Measurements from ENCODE around the gene ANKRD40. TPM values are rescaled to one million over a fixed set of nuclear protein-coding genes. Genes with fewer than 3 reads are reported as not detected.

Gene ANKRD40
- total RNA-seq, 1 experiment from 2014 or later, result 72.0 TPM

- Histone ChIP-seq H3K79me2 (ENCODE audit: insufficient read depth, low read length) (no peaks in the 10 kb centered on the region), H2AFZ (ENCODE audit: low read depth, low read length, poor library complexity, severe bottlenecking) (no peak overlapping the region), H3K27me3 (ENCODE audit: insufficient read depth, low read length) (no peaks in the 10 kb centered on the region), H3K4me1 (ENCODE audit: control insufficient read depth in 1 of 2, insufficient read depth in 2 of 2, low read length in 2 of 2) (peaks cover 85 to 95% of the 10 kb centered on the region in 2 experiments), H3K9me3 (ENCODE audit: control insufficient read depth in 1 of 2, insufficient read depth in 1 of 2, low read depth in 1 of 2, low read length in 2 of 2) (no peaks in the 10 kb centered on the region), H3K9me2 (ENCODE audit: insufficient read depth) (no peaks in the 10 kb centered on the region), H3K27ac (ENCODE audit: low read depth, low read length) (peak overlapping the region; percentile 97; the same call in 1 of the 2 replicates), H4K20me1 (ENCODE audit: insufficient read depth) (no peaks in the 10 kb centered on the region), H3K9ac (ENCODE audit: low read length) (0 out of 2 replicates have a peak overlapping the region, but pooled peaks have one; percentile 4), H3K36me3 (ENCODE audit: control insufficient read depth in 1 of 2, insufficient read depth in 2 of 2, low read length in 2 of 2) (peaks cover 5 to 20% of the 10 kb centered on the region in 2 experiments; a peak in 3 of 4 replicates), H3K4me3 (replicated peaks in 1 of 2; ENCODE audit: low read depth in 1 of 2, low read length in 2 of 2) (no peak overlapping the region), H3K4me2 (ENCODE audit: low read length) (peak overlapping the region; percentile 79; the same call in 1 of the 2 replicates)
- TF ChIP-seq RAD21 (IDR thresholded peaks at IDR 0.05; ENCODE audit: low read depth) (no peak), EZH2phosphoT487 (IDR thresholded peaks at IDR 0.05; ENCODE audit: borderline replicate concordance) (no peak), YY1 (IDR thresholded peaks at IDR 0.05; ENCODE audit: extremely low read depth, insufficient replicate concordance, low read depth, low read length) (no peak), TCF7L2 (IDR thresholded peaks at IDR 0.05; ENCODE audit: borderline replicate concordance, extremely low read depth, insufficient read depth, insufficient read length) (no peak), CBX3 (IDR thresholded peaks at IDR 0.05; ENCODE audit: low read depth) (no peak), ZNF274 (IDR thresholded peaks at IDR 0.05; ENCODE audit: low read depth, low read length) (no peak), JUND (IDR thresholded peaks at IDR 0.05) (no peak), SRF (IDR thresholded peaks at IDR 0.05; ENCODE audit: low read depth) (no peak), POLR2A (IDR thresholded peaks at IDR 0.05; ENCODE audit: borderline replicate concordance, extremely low read depth, insufficient read depth, insufficient read length) (no peak), CEBPB (IDR thresholded peaks at IDR 0.05; ENCODE audit: low read depth) (no peak)
- TF ChIP-seq, protein P1, sequence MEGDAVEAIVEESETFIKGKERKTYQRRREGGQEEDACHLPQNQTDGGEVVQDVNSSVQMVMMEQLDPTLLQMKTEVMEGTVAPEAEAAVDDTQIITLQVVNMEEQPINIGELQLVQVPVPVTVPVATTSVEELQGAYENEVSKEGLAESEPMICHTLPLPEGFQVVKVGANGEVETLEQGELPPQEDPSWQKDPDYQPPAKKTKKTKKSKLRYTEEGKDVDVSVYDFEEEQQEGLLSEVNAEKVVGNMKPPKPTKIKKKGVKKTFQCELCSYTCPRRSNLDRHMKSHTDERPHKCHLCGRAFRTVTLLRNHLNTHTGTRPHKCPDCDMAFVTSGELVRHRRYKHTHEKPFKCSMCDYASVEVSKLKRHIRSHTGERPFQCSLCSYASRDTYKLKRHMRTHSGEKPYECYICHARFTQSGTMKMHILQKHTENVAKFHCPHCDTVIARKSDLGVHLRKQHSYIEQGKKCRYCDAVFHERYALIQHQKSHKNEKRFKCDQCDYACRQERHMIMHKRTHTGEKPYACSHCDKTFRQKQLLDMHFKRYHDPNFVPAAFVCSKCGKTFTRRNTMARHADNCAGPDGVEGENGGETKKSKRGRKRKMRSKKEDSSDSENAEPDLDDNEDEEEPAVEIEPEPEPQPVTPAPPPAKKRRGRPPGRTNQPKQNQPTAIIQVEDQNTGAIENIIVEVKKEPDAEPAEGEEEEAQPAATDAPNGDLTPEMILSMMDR (IDR thresholded peaks at IDR 0.05 in 2 of 3, conservative IDR thresholded peaks at IDR 0.05 in 1 of 3; ENCODE audit: borderline replicate concordance in 1 of 3, insufficient read depth in 1 of 3, low read depth in 2 of 3, low read length in 2 of 3), result no peak
- CTCF ChIA-PET, result interaction anchor here (1.8 kb wide), 1 partner anchor 50 kb away, joined by 6 read pairs; no protein-coding TSS in a partner anchor
- RAD21 ChIA-PET (ENCODE audit: low non-redundant PET in 1 of 2, low total read pairs in 2 of 2, uncharacterized antibody in 2 of 2, unreplicated experiment in 2 of 2), result interaction anchor here in 1 of 2 experiments (1.0 kb wide), 1 partner anchor 138 kb away, joined by 4 read pairs; no protein-coding TSS in a partner anchor
- POLR2A ChIA-PET, result no interaction called here
- intact Hi-C loops (cut with micrococcal nuclease), result no loop called here
- BruUV-seq (replicated peaks), result no TSS peak
- DNase-seq (ENCODE audit: low read depth, low spot score) (no peak), ATAC-seq (no peak)
Observed at GRCh38 chr17:50688245-50688644, 19.5 kb downstream of the ANKRD40 start.
